ENCODE results near the gene RTTN.
"Not testable (repeated sequence)": the region's sequence is repeated elsewhere in the genome, so short reads cannot be mapped to it uniquely, and the experiment has no call there.

RTTN gene

GRCh38 chr18:70149156-70149555 lies 56.3 kb downstream of the RTTN start:
- DNase-seq: no peak

GRCh38 chr18:70148039-70148938 lies 57.2 kb downstream of the RTTN start:
- no peak for DNase-seq

- no peak for DNase-seq
Measured at GRCh38 chr18:70146174-70146573, 59.3 kb downstream of the RTTN start.

- no peak for DNase-seq
Measured at GRCh38 chr18:70142001-70142400, 63.5 kb downstream of the RTTN start.

GRCh38 chr18:70139138-70139537 lies 66.3 kb downstream of the RTTN start:
- DNase-seq: no peak

GRCh38 chr18:70135604-70136003 lies 69.9 kb downstream of the RTTN start:
- peak; percentile 27 to 65 for DNase-seq

GRCh38 chr18:70132999-70133398 lies 72.5 kb downstream of the RTTN start:
- DNase-seq: no peak

GRCh38 chr18:70128271-70128670 lies 77.2 kb downstream of the RTTN start:
- DNase-seq: no peak

GRCh38 chr18:70127359-70127758 lies 78.1 kb downstream of the RTTN start:
- DNase-seq: no peak

GRCh38 chr18:70126832-70127231 lies 78.7 kb downstream of the RTTN start:
- no peak for DNase-seq

GRCh38 chr18:70124139-70124538 lies 81.3 kb downstream of the RTTN start:
- DNase-seq: no peak

- no peak for DNase-seq
Measured at GRCh38 chr18:70121842-70122241, 83.6 kb downstream of the RTTN start.

GRCh38 chr18:70116949-70117348 lies 88.5 kb downstream of the RTTN start:
- peak in 1 of 2 donors; percentile 2 for DNase-seq

GRCh38 chr18:70113511-70113910 lies 92.0 kb downstream of the RTTN start:
- DNase-seq: no peak

GRCh38 chr18:70110678-70111077 lies 94.8 kb downstream of the RTTN start:
- no peak for DNase-seq

- DNase-seq: no peak
Measured at GRCh38 chr18:70107091-70107490, 98.4 kb downstream of the RTTN start.

- not testable (repeated sequence) for DNase-seq
Measured at GRCh38 chr18:70102854-70103253, 102.6 kb downstream of the RTTN start.

- no peak for DNase-seq
Measured at GRCh38 chr18:70089858-70090257, 115.6 kb downstream of the RTTN start.

- DNase-seq: no peak
Measured at GRCh38 chr18:70086085-70086484, 119.4 kb downstream of the RTTN start.

GRCh38 chr18:70085641-70086040 lies 119.8 kb downstream of the RTTN start:
- DNase-seq: no peak

GRCh38 chr18:70082430-70082829 lies 123.1 kb downstream of the RTTN start:
- DNase-seq: no peak

- no peak for DNase-seq
Measured at GRCh38 chr18:70078106-70078505, 127.4 kb downstream of the RTTN start.

- no peak for DNase-seq
Measured at GRCh38 chr18:70075906-70076305, 129.6 kb downstream of the RTTN start.

GRCh38 chr18:70074116-70074515 lies 131.4 kb downstream of the RTTN start:
- DNase-seq: no peak

GRCh38 chr18:70073432-70073831 lies 132.1 kb downstream of the RTTN start:
- no peak for DNase-seq
